Embryonic facial prominence (tissue), 1 donor: ENCODE data around the gene FHDC1.

Experiments
- DNase-seq: peaks from one replicate; pipeline ENCODE4 v3.0.0-alpha.2; 2016; ENCODE audit errors: extremely low spot score

Gene FHDC1

DNA sequence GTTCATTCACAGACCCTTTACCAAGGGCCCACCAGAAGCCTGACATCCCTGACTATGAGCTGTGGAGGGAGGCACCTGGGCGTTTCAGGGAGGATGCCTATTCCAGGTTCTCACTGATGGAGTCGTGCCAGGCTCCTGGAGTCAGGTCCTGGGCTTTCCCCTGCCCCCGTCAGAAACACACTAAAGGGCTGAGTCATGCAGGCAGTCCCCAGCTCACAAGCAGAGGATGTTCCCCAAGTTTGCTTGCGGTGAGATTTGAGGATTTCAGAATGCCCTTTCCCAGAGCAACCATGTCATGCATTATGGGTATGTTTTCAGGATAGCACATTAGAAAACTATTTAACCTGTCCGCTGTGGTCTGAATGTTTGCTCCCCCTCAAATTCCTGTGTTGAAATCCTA, 45.2 kb downstream of the FHDC1 start:
- no peak for DNase-seq

DNA sequence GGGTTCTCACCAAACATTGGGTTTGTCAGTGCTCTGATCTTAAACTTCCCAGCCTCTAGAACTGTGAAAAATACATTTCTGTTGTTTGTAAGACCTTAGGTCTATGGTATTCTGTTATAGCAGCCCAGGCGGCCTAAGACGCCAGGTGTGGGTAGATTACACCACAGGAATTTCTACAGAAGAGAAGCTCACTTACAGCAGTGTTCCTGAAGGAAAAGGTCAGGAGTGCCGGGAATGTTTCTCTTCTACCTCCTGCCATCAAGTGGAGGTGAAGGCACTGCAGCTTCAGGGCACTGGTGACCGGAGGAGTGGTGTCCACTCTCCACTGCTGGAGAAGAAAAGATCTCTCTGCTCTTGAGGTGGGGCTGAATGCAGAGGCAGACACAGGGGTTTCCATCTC, 45.7 kb downstream of the FHDC1 start:
- DNase-seq: no peak

DNA sequence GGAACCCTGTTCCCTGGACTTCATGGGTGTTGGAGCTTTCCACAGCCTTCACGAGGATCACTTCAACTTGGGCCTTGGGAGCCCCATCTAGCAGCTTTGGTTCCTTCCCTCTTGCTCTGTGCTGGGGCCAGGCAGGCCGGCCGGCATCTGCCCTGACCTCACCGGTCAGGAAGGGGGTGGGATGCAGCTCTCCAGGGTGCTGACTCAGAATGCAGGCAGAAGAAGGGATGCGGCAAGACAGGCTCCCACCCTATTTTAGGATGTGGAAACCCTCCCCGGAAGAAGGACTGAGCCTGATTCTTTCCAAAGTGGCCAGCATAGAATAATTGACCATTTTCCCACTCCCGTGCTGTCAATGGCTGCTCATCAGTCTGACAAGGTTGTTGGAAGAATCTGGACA, 47.1 kb downstream of the FHDC1 start:
- DNase-seq: no peak

DNA sequence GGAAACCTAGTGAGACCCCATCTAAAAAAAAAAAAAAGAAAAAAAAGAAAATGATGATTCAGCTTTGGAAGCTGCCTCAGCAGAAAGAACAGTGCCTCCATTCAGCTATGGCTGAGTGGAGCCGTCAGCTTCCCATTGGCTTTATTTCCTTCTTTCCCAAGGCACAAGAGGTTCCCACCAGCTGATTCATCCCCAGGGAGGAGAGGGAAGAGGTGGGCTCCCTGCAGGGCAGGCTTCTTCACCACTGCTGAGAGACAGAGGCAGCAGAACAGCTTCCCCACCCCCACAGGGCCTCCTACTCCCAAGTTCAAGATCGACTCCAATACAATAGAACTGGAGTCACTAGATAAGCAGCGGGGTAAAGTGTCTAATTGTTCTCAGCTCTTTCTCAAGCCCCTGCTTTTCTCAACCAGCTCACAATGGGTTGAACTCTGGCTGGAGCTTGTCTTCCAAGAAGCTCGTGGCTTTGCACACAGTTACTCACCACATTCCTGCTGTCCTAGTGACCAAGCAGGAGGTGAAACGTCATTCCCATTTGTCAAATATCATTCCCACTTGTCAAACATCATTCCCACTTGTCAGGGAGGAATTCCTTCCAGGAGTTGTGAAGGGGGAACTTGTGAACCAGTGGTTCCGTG, 47.8 kb downstream of the FHDC1 start:
- DNase-seq: no peak

DNA sequence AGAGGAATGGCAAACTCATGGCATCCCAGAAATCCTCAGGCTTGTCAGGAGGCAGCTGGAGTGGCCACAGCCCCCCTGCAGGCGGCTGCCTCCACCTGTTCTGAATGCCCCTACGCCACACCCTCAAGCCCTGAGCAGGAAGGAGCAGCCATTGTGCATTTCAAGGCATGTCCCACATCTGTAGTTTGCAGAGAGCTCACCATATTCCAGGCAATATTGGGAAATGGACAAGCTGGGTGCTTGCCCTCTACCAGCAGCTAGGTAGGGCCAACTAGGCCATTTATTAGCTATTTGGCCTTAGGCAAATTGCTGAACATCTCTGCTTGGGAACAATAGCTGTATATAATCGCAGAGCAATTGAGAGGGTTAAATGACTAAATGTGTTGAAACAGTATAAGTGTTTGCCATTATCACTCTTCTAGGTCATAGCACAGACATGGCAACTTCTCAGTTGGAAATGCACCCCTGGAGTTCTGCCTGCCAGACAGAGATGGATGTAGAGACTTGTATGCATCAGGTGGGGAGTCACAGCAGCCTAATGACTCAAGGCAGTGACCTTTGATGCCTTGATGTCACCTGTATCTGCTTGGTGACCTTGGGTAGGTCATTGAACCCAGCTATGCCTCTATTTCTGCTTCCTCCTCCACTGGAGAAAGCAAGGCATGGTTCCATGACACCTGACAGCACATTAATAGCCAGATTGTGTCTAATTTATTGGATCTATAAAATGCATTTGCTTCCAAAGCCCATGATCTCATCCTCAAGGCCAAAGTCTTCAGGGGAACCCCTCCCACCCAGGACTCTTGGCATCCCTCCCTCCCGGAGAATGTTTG, 52.8 kb downstream of the FHDC1 start:
- DNase-seq: no peak

DNA sequence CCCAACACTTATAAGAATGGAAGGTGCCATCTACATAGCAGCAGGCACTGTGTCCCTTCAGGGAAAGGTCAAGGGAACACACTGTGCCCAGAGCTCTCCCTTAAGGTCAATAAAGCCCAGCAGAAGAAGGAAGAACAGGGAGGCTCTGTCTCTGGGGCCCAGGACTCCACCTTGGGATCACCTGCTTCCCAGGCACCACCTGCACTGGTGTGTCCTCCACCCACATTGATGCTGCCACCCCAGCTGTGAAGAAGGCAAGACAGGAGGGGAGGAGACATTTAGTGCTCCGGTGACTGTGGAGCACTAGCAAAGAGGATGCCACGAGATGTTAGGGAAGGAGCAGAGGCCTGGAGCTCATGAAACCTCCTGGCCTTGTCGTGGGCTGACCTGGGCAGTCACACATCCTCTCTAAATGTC, 53.4 kb downstream of the FHDC1 start:
- no peak for DNase-seq

DNA sequence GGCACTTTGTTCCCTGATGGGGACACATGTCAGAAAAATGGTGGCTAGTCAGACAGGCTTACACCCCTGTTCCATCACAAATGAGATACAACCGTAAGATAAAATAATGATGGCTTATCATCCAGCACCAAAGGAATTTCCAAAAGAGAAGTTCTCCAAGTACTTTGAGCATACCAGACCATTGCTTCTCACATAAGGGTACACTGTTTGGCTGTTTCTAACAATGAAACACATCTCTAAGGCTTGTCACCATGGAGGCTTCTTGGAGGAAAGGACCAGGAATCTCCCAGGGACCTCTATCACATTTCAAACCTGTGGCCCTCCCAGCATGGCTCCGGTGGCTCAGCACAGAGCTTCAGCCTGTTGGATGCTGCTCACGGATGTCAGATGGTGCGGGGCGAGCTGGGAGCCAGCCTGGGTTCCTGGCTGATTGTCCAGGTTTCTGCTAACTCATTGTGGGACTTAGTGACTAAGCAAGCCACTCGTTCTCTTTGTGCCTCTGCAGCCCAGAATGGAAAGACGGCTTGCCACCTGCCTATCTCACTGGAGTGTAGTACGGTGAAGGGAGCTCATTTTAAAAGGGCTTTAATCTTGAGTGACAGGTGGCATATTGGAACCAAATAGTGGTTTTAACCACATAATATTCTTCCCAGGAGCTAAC, 54.5 kb downstream of the FHDC1 start:
- no peak for DNase-seq

DNA sequence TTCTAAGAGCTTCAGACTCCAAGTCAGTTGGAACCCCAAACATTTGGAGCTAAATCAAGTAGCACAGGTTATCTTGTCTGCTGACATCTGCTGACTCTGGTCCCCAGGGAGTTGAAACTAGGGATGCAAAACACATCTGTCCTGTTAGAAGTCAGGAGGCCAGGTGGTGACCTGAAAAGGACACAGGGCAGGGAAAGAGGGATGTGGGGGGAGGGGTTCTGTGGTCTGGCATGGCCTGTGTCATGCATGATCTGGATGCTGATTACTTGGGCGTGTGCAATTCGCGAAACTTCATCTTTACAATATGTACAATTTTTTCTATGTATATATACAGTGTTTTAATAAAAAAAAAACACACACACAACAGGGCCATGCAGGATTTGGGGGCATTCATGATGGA, 55.3 kb downstream of the FHDC1 start:
- no peak for DNase-seq

DNA sequence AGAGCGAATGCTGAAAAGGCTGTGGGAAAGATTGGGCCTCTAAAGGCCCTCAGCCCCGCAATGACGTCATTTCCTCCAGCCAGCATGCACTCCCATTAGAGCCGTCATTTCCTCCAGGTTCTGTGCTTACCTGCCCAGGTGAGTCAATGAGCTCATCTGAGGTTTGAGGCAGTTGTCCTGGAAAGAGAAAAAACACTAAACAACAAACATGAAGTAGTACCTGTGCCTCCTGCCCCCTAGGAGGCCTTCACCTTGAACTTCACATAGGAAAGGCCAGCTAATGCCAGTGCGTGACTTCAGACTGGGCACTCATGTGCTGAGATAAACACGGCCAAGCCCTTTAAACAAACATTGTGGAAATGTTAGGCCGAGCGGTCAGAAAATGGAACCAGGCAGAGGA, 55.9 kb downstream of the FHDC1 start:
- DNase-seq: no peak

DNA sequence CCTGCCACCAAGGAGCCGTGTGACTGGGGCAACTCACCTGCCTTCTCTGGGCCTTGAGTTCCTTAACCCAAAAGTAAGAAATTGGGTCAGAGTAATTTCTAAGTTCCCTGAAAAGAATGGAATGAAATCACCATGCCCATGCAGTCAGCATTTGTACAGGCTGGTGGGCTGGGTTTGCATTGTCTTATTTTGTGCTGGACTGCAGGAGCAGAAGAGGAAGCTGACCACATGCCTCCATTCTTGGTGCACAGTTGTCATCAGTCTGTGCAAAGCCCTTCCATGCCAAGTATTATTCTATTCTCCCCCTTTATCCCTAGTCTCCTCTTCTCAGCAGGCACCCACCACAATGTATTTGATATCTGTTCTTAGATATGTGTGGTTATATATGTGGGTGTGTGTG, 56.3 kb downstream of the FHDC1 start:
- no peak for DNase-seq

DNA sequence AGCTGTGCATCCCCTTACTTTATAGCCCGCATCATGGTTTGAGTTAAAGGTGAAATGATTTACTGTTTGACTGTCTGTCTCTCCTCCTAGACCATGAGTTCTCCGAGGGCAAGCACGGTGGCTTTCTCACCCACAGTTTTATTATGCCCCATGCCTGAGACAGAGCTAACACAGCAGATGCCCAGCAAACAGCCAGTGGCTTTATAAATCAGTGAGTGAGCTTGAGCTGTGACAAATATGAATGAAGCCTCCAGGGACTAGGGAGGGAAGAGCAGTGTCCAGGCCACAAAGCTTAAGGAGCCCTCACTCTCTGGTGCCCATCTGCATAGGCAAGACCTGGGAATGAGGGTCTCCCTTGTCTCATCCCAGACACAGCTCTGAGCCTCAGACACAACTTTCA, 57.9 kb downstream of the FHDC1 start:
- DNase-seq: no peak

DNA sequence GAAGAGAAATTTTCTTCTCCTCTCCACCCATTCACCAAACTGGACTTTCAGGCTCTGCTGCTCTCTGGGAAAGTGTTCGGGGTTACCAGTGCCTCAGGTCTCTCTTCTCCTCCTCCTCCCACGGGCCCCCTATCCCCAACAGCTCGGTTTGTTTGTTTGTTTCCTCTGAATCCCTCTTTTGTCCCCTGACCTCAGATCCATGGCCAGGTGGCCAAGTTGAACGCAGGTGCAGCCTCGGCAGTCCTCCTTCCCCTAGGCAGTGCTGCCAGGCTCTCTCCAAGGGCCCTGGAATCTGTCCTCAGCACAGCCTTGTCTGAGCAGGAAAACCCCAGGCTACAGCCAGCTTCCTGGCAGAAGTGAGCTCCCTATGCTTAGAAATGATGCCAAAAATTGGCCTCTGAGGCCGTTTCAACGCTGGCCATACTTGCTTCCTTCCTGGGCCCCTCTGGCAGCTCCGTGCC, 60.0 kb downstream of the FHDC1 start:
- no peak for DNase-seq

DNA sequence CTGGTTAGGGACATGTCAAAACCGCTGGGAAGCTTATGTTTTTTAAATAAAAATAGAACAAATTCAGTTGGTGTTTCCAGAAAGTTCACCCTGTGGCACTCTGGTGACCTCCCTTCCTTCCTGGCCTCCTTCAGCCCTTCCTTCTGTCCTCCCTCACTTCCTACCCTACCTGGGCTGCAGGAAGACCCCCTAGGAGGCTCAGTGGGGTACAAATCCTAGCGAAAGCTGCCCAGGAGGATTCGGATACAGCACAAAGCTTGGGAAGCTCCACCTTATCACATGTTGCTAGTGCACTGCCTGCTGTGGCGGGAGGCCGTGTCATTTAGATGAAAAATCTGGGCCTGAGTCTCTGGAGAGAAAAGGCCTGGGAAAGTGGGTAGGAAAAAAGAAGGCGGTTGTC, 60.5 kb downstream of the FHDC1 start:
- no peak for DNase-seq

DNA sequence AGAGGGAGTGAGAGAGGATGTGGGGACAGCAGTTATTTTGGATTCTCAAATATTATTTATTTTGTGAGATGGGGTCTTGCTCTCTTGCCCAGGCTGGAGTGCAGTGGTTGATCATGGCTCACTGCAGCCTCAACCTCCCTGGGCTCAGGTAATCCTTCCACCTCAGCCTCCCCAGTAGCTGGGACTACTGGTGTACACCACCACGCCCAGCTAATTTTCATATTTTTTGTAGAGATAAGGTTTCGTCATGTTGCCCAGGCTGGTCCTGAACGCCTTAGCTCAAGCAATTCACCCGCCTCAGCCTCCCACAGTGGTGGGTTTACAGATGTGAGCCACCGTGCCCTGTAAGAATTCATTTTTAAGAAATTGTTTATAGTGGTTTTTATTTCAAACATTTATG, 61.2 kb downstream of the FHDC1 start:
- no peak for DNase-seq

DNA sequence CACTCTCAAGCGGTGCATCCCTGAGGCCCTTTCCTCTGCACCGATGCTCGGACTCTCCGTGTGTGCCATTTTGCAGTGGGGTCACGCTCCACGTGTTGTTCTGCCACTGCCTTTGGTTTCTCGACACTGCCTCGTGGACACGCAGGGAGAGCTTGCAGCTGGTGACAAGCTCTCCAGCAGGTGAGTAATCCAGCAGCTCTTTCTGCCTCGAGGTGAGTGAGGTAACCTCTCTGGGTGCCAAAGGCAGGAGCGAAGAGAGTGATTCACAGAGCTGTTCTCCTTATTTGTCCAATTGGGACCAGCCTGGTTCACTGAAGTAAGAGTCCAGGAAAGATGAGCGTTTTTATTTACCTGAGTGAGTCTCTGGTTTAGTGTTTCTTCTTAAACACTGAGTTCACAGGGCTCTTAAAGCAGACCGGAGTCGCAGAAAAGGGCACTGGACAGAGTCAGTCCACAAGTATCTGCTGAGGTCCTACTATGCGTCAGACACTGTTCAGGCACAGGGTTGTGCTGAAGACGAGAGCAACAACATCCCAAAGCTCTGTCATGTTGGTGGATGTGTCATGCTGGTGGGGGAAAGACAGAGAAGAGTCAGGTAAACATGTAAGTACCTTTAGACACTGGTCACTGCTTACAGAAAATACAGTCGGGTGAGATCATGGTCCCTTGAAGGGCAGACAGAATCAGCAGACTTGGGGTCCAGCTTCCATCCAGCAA, 61.8 kb downstream of the FHDC1 start:
- DNase-seq: no peak

DNA sequence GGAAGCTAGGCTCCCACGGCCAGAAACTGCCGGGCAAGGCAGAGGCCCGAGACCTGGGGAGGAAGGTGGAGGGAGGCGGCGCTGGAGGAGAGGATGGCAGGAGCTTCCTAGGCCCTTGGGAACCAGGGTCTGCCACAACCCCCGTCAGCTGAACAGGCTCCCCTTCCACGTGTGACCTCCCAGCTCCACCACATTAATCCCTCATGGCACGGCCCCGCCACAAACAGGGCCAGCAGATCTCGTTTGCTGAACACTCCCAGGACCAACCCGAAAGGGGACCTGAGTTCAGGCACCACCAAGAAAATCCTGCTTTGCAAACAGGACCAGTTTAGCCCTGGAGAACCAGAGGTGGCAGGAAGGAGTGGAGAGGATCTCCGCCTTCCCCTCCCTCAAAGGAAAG, 62.7 kb downstream of the FHDC1 start:
- DNase-seq: no peak

DNA sequence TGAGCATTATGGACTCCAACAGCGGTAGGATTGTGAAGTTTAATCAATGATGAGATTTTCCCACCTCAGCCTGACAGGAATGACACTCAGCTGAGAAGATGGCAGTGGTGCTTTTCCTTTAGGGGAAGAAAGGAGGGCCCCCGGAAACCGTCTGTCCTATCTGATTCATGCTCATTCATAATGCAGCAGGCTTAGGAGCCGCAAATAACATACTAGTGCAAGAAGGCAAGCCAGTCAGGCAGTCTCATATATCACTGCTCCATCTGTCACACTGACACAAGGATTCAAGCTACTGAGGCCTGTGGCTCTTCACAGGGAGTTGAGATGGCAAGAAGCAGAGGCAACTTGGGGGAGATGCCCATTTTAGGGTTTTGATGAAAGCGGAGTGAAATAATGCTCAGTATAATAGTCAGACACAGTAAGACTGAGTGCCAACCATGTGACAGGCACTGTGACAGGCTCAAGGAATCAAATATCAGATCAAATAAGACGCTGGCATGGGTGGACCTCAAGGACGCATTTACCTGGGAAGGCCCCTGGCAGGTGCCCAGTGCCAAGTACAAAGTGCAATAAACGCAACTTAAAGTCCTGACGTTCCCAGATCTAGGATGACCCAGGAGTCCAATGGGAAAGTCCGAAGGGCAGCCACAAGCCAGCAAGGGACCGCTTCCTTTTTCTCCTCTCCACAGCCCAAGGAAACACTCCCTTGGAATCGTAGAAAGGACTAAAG, 63.4 kb downstream of the FHDC1 start:
- no peak for DNase-seq

DNA sequence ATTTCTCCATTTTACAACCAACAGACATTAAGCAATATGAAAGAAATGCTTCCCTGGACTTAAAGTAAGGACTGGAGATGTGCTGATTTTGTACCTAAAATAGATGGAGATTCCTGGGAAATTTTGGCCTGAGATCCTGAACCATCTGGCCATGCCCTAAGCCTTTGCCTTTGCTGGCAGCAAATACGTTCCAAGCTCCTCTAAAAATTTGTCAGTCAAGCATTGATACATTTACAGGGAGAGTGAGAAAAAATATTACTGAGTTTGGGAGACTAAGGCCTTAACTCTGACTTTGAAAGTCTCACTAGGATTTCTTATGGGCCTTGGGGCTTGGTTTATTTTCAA, 63.9 kb downstream of the FHDC1 start:
- no peak for DNase-seq

DNA sequence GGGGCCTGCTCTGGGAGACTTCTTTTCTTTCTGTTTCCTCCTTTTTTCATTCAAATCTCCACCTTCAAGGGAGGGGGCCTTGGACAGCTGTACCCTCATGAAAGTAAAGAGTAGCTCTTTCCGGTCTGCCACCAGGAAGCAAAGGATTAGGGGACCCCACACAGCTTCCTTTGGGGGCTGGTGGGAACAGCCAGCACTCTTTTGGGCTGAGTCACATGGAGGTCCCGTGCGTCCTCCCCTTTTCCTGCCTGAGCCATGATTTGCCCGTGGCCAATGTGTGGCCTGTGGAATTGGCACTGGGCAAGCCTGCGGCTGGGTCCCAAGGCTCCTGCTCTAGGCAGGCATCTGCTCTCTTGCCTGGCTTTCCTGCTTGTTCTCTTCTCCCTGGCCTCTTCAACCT, 65.5 kb downstream of the FHDC1 start:
- no peak for DNase-seq

DNA sequence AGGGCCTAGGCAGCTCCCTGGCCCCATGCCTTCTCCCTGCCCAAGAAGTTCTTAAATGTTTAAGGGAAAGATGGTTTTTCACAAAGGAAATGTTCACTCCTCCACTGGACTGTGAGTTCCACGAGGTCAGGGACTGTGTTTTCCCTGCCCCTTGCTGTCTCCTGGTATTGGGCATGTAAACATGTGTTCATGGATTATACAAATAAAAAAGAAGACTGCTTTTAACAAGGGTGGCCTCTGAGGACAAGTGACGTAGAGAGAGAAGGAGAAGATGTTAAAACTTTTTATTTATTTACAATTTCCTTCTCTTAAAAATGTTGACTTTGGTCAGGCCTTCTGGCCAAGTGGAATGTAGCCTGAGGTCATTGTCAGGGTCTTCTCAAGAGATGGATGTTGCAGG, 66.0 kb downstream of the FHDC1 start:
- DNase-seq: no peak

DNA sequence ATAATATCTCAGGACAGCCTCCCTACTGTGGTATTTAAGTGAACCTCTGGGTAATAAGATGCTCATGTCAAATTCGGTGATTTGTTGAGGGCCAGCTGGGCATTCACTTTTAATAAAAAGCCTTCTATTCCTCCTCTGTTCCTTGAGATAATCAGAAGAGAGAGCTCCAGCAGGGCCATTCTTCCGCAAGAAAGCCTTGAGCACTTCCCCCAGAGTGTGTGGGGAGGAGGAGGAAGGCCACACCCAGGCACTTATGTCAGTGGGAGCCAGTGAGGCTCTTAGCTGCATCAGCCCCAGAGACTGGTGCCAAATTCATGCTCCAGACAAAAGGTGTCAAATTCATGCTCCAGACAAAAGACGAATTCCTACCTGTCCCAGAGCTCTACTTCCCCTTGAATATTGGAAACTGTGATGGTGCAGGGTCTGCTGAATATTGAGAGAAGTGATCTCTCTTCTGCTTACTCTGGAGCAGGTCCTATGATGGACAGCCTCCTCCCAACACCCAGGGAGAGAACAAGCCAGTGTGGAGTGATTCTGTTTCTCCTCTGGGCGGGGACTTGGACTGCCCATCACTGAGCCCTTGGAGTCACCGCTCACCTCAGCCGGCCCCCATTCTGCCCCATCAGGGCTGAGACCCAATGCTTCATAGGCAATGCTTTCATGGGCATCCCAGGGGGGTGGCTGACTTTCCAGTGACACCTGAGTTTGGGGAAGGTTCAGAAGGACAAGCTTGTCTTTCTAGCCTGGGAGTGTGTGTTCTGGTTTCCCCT, 68.1 kb downstream of the FHDC1 start:
- no peak for DNase-seq
